HG02759 (cell line): ENCODE results near the gene NOXA1.
"Not testable (repeated sequence)": the region's sequence is repeated elsewhere in the genome, so short reads cannot be mapped to it uniquely, and the experiment has no call there.

Source experiments
- ATAC-seq: cut with Tn5 transposase; IDR thresholded peaks from one replicate; pipeline ENCODE4 v1.9.1; 2021; ENCODE audit warnings: mild to moderate bottlenecking, moderate library complexity; ENCODE audit not compliant: unreplicated experiment

Gene NOXA1

DNA sequence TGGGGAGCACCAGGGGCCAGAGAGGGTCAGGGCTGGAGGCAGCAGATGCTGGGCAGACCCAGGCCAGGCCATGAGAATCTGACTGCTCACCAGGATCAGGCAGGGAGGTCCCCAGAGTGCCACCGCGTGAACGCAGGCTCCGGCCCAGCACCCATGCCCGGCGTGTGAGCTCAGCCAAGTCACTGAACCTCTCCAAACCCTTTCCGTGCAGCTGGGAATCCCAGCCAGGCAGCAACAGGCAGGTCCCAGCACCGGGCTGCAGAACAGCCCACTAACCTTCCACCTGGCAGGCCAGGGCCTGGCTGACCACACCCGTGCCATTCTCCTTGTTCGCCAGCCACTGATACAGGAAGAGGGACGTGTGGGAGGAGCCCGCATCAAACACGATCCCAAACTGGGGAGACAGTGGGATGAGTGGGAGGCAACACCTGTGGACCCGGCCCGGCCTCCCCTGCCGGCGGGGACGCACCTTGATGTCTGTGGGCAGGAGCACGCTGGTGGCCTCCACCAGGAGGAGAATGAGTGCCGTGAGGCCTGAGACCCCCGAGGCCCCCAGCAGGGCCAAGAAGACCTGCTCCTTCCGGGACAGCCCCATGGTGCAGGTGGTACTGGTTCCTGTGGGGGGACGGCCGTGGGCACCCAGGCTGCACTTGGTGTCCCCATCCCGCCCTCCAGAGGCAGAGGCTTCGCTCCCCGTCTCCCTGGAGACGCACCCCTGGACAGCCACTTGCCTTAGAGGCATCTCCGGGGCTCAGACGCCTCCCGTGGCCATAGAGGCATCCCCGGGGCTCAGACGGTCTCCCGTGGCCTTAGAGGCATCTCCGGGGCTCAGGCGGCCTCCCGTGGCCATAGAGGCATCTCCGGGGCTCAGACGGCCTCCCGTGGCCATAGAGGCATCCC is 14.7 kb downstream of the NOXA1 start:
- no peak for ATAC-seq

DNA sequence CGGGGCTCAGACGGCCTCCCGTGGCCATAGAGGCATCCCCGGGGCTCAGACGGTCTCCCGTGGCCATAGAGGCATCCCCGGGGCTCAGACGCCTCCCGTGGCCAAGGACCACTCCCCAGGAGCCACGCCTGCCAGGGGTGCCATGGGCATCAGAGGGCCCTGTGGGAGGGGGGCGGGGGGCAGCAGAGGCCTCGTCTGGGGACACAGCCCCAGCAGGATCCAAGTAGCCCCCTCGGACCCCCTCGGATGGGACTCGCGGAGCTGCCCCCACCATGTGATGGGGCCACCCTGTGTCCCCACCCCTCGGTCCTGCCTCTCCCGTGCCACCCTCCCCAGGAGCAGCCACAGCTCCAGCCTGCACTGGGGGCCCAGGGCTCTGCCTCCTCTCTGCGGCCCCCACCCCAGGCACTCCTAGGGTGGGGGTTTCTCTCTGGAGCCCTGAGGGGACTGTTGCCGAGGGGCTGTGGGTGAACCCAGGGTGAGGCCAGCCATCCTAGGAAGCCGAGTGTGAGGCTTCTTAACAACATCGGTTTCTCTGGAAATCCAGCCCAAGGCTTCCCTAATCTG is 15.5 kb downstream of the NOXA1 start:
- no peak for ATAC-seq

DNA sequence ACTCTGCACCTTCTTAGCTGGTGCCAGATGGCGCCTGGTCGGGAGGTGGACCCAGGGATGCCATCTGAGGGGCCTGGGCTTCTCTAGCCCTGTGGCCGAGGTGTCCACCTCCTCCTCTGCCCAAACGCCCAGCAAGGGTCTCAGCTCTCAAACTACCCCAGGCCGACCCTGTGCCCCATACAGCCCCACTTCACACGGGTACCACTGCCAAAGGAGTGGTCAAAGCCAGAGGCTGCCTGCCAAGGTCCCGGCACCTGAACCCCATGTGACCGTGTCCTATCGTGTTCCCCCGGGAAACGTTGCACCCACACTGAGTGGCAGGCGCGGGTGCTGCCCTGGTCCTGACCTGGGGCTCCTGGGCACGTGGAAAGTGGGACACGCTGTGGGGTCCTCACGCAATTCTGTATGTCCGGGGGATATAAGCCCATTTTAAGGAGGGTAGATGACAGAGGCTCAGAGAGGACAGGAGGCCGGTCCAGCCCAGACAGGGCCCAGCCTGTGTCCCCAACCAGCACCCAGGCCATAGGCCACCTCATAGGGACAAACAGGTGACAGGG is 16.0 kb downstream of the NOXA1 start:
- ATAC-seq: no peak

DNA sequence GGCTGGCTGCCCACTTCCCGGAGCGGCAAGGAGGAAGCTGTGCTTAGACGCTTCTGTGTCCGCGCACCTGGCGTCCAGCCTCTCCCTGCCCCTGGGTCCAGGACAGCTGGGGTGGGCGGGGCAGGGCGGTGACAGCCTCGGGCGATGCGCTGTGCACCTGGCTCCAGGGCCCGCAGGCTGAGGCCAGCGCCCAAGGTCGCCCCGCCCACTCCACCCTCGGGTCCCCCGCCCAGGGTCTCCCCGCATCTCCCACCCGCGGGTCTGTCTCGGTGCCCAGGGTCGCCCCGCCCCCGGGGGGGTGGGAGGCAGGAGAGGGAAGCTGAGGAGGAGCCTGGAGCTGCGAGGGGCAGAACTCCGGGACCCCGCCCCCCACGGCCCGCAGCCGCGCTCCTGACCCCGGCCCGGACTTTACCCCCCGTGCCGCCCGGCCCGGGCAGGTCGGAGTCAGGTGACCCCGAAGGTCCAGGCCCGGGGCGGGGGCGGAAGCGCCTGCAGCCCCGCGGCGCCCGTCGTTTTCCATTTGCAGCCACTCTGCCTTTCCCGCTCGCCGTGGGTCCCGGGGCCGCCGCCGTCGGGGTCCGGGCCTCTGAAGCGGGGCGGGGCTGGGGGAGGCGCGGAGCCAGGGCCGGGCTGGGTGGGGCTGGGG is 18.2 kb downstream of the NOXA1 start, which contains the start of gene ENTPD8:
ENTPD8 (minus strand) TSS at position 69 of the 646 bp plus-strand sequence. CDS start 3,072 bp downstream, outside the sequence.
- no peak for ATAC-seq

DNA sequence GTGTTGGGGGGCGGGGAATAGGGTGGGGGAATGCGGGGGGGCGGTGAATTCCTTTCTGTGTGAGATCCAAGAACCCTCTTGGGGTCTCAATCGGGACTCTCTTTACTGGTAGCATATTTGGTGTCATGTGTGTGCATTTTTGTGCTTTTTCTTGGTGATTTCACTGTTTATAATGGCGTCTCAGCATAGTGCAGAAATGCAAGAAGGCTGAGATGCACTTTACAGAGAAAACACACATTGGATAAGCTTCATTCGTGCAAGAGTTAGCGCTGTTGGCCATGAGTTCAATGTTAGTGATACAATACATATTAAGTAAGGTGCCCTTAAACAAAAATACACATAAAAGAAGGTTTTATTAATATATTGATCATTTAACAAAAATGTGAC is 18.7 kb downstream of the NOXA1 start:
- ATAC-seq: no peak

DNA sequence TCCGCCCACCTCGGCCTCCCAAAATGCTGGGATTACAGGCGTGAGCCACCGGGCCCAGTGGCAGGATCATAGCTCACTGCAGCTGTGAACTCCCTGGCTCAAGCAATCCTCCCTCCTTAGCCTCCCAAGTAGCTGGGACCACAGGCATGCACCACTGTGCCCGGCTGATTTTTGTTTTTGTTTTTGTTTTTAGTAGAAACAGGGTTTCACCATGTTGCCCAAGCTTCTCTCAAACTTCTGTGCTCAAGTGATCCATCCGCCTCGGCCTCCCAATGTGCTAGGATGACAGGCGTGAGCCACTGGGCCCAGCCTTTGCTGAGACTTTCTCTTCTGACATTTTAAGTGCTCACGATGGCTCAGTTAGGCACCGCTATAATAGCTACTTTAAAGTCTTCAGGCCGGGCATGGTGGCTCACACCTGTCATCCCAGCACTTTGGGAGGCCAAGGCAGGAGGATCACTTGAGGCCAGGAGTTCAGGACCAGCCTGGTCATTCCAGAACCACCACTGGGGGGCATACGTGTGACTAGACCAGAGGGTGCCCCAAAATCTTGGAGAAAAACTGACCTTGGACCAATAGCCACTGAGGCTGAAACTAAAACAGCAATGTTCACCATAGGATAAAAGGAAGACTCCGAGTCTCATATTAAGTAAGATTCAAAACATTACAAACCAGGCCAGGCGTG is 21.1 kb downstream of the NOXA1 start:
- ATAC-seq: no peak

DNA sequence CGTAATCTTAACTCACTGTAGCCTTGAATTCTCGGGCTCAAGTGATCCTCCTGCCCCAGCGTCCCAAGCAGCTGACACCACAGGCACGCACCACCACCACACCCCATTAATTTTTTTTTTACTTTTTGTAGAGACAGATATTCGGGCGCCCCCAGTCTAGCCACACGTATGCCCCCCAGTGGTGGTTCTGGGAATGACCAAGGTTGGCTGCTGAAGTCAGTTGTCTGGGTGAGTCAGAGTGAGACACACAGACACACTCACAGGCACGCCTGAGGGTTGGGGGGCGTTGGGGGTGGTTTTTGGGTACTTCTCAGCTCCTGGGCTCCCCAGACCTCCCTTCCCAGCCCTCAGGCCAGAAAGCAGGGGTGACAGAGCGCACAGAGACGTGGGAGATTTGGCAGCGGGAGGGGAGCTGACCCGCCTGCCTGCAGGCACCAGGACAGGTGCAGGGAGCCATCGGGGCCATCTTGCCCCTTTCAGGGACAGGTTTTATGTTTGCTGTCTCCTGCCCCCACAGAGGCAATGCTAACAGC is 22.1 kb downstream of the NOXA1 start:
- no peak for ATAC-seq

DNA sequence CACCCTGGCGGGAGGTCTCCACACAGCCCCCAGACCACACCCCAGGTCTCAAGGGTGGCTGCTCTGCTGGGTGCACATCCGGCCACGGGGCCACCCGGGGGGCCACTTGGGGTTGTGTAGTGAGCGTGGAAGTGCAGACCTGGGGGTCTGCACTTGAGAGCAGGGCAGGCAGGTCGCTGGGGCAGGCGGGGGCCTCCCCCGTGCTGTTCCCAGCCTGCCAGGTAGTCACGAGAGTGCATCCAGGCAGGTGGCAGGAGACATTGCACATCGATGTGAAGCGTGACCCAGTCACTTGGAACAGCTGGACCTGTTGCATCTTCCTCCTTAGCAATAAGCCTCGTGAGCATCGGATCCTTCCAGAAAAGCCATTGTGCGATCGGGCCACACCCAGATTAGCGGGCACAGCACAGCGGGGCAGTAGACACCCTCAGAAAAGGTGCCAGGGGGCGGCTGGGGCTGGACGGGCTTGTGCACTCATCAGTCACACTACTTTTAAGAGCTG is 22.8 kb downstream of the NOXA1 start:
- no peak for ATAC-seq

DNA sequence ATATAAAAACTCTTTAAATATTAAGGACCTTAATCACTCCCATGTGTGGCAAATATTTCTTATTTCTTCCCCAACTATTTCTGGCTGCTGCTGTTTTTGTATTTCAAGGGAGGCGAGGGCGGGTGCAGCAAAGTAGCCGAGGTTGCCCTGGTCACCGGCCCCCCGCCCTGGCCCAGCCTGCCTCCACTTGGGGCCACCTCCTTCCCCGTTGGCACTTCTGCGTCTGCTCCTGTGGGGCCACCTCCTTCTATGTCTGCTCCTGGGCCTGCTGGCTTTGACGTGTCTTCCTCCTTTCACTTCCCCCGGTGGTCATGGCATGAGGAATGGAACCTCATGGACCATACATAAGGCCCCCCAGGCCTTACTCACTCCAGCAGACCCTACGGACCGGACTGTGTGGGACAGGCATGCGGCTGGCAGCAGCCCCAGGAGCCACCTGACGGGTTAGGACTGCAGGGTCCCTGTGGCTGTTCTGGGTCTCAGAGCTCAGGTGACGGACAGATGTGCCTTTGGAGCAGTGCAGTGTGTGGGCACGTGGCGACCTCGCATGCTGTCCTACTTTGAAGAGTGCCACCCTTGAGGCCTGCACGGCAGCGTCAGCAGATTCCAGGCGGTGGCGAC is 23.8 kb downstream of the NOXA1 start:
- ATAC-seq: no peak

DNA sequence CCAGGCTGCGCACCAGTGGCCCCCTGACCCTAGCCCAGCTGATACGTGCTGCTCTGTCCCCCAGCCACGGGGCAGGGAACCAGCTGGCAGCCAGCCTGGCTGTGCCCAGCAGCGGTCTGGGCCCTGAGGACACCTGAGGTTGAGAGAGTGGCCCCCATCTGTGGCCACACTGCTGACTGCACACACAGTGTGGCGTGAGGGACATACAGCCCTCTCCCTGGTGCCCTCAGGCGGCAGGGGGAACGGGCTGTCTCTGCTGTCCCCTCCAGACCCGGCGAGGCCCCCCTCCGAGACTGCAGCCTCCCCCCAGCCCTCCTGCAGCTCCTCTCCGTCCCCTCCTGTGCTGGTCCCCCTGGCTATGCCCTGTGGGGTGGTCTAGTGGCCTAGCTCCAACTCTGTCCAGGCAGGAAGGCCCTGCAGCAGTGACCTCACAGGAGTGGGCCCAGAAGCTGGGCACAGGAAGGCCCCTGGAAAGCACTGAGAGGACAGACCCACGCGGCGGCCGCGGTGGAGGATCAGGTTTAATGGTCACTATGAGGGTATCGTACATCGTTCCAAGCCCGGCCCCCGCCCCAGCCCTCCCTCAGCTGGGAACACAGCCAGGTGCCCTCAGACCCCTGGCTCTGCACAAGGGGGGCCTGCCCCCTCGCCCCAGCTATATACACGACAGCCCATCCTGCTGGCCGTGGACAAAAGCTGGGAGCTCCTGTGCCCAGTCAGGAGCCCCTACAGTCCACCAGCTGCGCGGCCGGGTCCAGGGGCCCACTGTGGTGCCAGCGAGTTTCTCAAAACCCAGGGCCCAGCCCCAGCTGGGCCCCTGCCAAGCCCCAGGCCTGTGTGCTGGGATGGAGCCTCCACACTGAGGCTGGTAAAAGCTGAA is 24.8 kb downstream of the NOXA1 start:
- no peak for ATAC-seq

DNA sequence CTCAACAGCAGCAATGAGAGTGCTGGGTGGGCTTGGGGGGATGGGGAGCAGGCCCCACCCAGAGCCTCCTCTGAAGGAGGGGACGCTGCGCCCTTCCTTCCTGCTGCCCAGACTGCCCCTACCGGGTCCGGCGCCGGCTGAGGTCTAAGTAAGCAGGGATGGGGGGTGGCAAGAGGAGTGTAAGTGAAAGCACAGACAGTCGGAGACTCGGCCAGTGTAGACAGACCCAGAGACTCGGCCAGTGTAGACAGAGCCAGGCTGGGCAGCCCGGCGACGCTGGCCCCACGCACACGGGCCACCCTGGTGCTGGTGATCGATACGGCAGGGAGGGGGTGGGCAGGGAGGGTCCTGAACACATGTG is 25.4 kb downstream of the NOXA1 start:
- no peak for ATAC-seq

DNA sequence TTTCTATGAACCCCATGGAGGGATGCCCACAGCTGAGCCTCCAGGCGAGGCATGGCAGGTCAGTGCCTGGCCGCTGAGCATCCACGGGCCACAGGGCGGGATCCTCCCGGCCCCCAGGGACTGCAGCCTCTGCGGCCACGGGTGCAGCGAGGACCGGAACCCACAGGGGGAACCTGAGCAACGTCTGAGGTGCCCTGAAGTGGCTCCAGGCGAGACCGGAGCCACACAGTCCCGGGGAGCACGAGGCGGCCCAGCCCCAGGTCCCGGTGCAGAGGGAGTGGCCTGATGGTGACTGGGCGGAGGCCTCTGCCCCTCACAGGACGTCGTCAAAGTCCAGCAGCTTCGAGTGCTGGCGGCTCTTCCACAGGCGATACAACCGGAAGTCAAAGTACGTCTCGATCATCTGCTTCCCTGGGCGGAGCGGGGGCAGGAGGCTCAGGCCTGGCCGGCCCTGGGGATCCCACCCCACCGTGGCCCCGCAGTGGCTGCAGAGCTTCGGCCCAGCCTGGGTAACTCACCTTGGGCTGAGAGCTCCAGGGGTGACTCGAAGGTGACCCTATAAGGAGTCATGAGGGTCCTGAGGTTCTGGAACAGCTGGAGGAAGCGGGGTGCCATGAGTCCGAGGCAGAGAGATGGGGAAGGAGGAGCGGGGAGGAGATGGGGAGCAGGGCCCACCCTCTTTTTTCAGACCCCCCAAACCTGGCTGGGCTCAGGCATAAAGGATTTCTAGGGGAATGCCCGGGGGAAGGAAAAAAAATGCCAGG is 26.1 kb downstream of the NOXA1 start:
- no peak for ATAC-seq

DNA sequence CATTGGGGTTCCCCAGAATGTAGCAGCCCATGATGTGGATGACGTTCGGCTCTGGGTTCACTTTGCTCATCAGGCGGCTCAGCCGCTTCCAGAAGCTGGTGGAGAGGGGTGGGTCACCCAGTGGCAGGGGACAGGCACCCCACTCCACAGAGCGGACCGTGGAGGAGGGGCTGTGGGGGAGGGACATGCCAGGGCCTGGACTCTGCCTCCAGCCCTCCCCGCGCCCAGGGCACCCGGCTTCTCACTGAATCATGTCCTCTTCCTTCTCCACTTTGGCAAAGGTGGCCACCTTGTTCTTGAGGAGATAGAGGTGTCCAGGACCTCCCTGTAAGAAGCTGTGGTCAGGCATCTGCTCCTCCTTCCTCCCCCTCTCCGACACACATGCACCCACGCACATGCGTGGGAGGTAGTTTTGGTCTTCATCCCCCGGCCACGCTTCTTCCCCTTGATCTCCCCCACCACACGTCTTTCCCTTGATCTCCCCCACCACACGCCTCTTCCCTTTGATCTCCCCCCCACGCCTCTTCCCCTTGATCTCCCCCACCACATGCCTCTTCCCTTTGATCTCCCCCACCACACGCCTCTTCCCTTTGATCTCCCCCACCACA is 26.8 kb downstream of the NOXA1 start:
- ATAC-seq: no peak

DNA sequence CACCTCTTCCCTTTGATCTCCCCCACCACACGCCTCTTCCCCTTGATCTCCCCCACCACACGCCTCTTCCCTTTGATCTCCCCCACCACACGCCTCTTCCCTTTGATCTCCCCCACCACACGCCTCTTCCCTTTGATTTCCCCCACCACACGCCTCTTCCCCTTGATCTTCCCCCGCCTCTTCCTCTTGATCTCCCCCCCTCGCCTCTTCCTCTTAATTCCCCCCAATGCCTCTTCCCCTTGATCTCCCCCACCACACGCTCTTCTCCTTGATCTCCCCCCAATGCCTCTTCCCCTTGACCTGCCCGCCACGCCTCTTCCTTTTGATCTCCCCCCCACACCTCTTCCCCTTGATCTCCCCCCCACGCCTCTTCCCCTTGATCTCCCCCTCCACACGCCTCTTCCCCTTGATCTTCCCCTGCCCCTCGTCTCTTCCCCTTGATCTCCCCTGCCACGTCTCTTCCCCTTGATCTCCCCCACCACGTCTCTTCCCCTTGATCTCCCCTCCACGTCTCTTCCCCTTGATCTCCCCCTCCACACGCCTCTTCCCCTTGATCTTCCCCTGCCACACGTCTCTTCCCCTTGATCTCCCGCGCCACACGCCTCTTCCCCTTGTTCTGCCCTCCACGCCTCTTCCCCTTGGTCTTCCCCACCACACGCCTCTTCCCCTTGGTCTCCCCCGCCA is 27.5 kb downstream of the NOXA1 start:
- ATAC-seq: not testable (repeated sequence)

DNA sequence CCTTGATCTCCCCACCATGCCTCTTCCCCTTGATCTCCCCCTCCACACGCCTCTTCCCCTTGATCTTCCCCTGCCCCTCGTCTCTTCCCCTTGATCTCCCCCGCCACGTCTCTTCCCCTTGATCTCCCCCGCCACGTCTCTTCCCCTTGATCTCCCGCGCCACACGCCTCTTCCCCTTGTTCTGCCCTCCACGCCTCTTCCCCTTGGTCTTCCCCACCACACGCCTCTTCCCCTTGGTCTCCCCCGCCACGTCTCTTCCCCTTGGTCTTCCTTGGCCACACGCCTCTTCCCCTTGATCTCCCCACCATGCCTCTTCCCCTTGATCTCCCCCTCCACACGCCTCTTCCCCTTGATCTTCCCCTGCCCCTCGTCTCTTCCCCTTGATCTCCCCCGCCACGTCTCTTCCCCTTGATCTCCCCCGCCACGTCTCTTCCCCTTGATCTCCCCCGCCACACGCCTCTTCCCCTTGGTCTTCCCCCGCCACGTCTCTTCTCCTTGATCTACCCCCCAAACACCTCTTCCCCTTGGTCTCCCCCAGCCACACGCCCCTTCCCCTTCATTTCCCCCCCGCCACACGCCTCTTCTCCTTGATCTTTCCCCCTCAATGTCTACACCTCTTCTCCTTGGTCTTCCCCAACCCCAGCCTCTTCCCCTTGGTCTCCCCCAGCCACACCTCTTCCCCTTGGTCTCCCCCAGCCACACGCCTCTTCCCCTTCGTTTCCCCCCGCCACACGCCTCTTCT is 28.2 kb downstream of the NOXA1 start:
- ATAC-seq: not testable (repeated sequence)

DNA sequence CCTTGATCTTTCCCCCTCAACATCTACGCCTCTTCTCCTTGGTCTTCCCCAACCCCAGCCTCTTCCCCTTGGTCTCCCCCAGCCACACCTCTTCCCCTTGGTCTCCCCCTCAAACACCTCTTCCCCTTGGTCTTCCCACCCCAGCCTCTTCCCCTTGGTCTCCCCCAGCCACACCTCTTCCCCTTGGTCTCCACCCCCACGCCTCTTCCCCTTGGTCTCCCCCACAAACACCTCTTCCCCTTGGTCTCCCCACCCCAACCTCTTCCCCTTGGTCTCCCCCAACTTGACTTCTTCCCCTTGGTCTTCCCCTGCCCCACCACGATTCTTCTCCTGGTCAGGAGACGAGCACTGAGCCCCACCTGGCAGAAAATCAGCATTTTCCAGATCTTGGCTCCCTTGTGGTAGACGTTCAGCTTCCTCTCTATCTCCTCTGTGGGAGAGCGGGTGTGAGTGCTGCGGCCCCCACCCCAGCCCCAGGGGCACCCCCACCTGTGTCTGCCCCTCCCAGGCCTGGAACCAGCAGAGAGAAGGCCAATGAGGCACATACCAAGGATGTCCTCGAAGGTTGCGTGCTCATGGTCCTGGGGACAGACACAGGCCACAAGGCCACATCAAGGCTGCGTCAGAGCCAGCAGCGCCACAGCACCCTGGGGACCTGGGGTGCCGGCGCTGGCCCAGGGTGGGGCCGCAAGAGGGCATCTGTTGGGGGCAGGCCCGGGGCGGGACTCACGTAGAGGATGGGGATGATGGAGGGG is 29.0 kb downstream of the NOXA1 start:
- no peak for ATAC-seq
